Measurements from ENCODE around the gene INTS6.

Gene INTS6

GRCh38 chr13:51332566-51333361 is 120.1 kb downstream of the INTS6 start:
- H3K36me3 ChIP-seq (replicated peaks; ENCODE audit: insufficient read depth, low read length) = no peaks in the 10 kb centered on the region
- H2AFZ ChIP-seq (ENCODE audit: low read length) = no peak overlapping the region
- H4K20me1 ChIP-seq (ENCODE audit: insufficient read depth, low read length) = no peaks in the 10 kb centered on the region
- no peaks in the 10 kb centered on the region for H3K9me2 ChIP-seq (replicated peaks; ENCODE audit: insufficient read depth, low read length)
- no peaks in the 10 kb centered on the region for H3F3A ChIP-seq (ENCODE audit: insufficient read depth, low read length)
- no peak overlapping the region for H3K4me2 ChIP-seq (ENCODE audit: low read depth, low read length)
- DNase-seq = no peak
- no peaks in the 10 kb centered on the region for H3K27me3 ChIP-seq (replicated peaks; ENCODE audit: insufficient read depth, low read length)
- H3K4me1 ChIP-seq (ENCODE audit: low read length) = peaks cover 9% of the 10 kb centered on the region
- no peaks in the 10 kb centered on the region for H3K9me3 ChIP-seq (replicated peaks; ENCODE audit: insufficient read depth, low read length)
- H3K27ac ChIP-seq (ENCODE audit: low read length) = no peak overlapping the region
- no peak overlapping the region for H3K4me3 ChIP-seq (ENCODE audit: low read length)
- H3K79me2 ChIP-seq (ENCODE audit: low read length) = no peaks in the 10 kb centered on the region
- TF ChIP-seq CTCF (IDR thresholded peaks at IDR 0.05; ENCODE audit: low read length) = no peak
- TF ChIP-seq EZH2 (optimal IDR thresholded peaks at IDR 0.05; ENCODE audit: low read depth, low read length) = no peak
- no peak for TF ChIP-seq EZH2phosphoT487 (IDR thresholded peaks at IDR 0.05; ENCODE audit: low read length)
- H3K9ac ChIP-seq (ENCODE audit: low read length) = no peak overlapping the region

GRCh38 chr13:51331354-51331861 is 121.4 kb downstream of the INTS6 start:
- H3K9ac ChIP-seq (ENCODE audit: low read length) = no peak overlapping the region
- no peak for DNase-seq
- H3K27me3 ChIP-seq (replicated peaks; ENCODE audit: insufficient read depth, low read length) = no peaks in the 10 kb centered on the region
- no peaks in the 10 kb centered on the region for H3K36me3 ChIP-seq (replicated peaks; ENCODE audit: insufficient read depth, low read length)
- no peaks in the 10 kb centered on the region for H3K9me2 ChIP-seq (replicated peaks; ENCODE audit: insufficient read depth, low read length)
- H3K9me3 ChIP-seq (replicated peaks; ENCODE audit: insufficient read depth, low read length) = no peaks in the 10 kb centered on the region
- no peaks in the 10 kb centered on the region for H3F3A ChIP-seq (ENCODE audit: insufficient read depth, low read length)
- no peak overlapping the region for H3K4me2 ChIP-seq (ENCODE audit: low read depth, low read length)
- H3K4me1 ChIP-seq (ENCODE audit: low read length) = peaks cover 9% of the 10 kb centered on the region
- H3K79me2 ChIP-seq (ENCODE audit: low read length) = no peaks in the 10 kb centered on the region
- H3K4me3 ChIP-seq (ENCODE audit: low read length) = no peak overlapping the region
- no peak for TF ChIP-seq EZH2 (optimal IDR thresholded peaks at IDR 0.05; ENCODE audit: low read depth, low read length)
- TF ChIP-seq CTCF (IDR thresholded peaks at IDR 0.05; ENCODE audit: low read length) = no peak
- no peak for TF ChIP-seq EZH2phosphoT487 (IDR thresholded peaks at IDR 0.05; ENCODE audit: low read length)
- no peak overlapping the region for H2AFZ ChIP-seq (ENCODE audit: low read length)
- no peaks in the 10 kb centered on the region for H4K20me1 ChIP-seq (ENCODE audit: insufficient read depth, low read length)
- H3K27ac ChIP-seq (ENCODE audit: low read length) = no peak overlapping the region

- Histone ChIP-seq H2AFZ (ENCODE audit: low read length) (no peak overlapping the region), H3F3A (ENCODE audit: insufficient read depth, low read length) (no peaks in the 10 kb centered on the region), H3K9me3 (replicated peaks; ENCODE audit: insufficient read depth, low read length) (no peaks in the 10 kb centered on the region), H3K9me2 (replicated peaks; ENCODE audit: insufficient read depth, low read length) (no peaks in the 10 kb centered on the region), H3K9ac (ENCODE audit: low read length) (no peak overlapping the region), H3K4me3 (ENCODE audit: low read length) (no peak overlapping the region), H3K27ac (ENCODE audit: low read length) (no peak overlapping the region), H3K79me2 (ENCODE audit: low read length) (no peaks in the 10 kb centered on the region), H3K4me2 (ENCODE audit: low read depth, low read length) (no peak overlapping the region), H3K4me1 (ENCODE audit: low read length) (peaks cover 9% of the 10 kb centered on the region), H4K20me1 (ENCODE audit: insufficient read depth, low read length) (no peaks in the 10 kb centered on the region), H3K27me3 (replicated peaks; ENCODE audit: insufficient read depth, low read length) (no peaks in the 10 kb centered on the region), H3K36me3 (replicated peaks; ENCODE audit: insufficient read depth, low read length) (no peaks in the 10 kb centered on the region)
- no peak for DNase-seq
- TF ChIP-seq EZH2 (optimal IDR thresholded peaks at IDR 0.05; ENCODE audit: low read depth, low read length) (no peak), CTCF (IDR thresholded peaks at IDR 0.05; ENCODE audit: low read length) (no peak), EZH2phosphoT487 (IDR thresholded peaks at IDR 0.05; ENCODE audit: low read length) (no peak)
Observed at GRCh38 chr13:51330791-51331190, 122.0 kb downstream of the INTS6 start.
